ENCODE results near the gene GNA14. TPM values are rescaled to one million over a fixed set of nuclear protein-coding genes. Genes with fewer than 3 reads are reported as not detected.
A peak's percentile ranks its signal among the peaks of the same experiment; 100 is the strongest.

Gene GNA14
- total and polyA plus RNA-seq, 2 experiments from 2014 or later = 3.9 to 10.5 TPM

DNA sequence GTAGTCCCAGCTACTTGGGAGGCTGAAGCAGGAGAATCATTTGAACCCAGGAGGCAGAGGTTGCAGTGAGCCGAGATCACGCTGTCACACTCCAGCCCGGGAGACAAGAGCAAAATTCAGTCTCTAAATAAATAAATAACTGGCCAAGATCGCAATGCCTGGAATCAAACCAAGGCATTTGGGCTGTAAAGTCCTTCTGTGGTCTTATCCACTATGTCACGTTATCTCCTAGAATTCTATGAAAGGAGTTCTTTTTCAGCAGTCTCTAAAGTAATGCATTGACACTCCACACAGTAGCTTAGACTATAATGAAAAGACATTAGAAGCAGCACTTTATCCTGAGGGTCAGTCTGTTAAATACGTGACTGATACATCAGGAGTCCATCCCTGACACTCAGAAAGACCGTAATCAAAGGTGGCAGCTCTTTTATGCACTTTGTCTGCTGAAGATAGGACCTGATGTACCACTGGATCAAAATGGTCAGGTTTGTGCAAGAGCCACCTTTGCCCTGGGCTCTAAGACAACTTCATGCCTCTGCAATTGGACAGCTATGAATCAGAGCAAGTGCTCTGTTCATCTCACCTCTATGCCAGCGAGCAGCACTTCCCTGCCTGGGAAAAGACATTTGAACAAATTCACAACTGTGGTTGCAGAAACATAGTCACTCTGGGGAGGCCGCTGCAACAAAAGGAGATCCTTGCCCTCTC, 31.7 kb upstream of the GNA14 start:
- H4K20me1 ChIP-seq (replicated peaks; ENCODE audit: insufficient read depth) = no peaks in the 10 kb centered on the region
- TF ChIP-seq, protein P1, sequence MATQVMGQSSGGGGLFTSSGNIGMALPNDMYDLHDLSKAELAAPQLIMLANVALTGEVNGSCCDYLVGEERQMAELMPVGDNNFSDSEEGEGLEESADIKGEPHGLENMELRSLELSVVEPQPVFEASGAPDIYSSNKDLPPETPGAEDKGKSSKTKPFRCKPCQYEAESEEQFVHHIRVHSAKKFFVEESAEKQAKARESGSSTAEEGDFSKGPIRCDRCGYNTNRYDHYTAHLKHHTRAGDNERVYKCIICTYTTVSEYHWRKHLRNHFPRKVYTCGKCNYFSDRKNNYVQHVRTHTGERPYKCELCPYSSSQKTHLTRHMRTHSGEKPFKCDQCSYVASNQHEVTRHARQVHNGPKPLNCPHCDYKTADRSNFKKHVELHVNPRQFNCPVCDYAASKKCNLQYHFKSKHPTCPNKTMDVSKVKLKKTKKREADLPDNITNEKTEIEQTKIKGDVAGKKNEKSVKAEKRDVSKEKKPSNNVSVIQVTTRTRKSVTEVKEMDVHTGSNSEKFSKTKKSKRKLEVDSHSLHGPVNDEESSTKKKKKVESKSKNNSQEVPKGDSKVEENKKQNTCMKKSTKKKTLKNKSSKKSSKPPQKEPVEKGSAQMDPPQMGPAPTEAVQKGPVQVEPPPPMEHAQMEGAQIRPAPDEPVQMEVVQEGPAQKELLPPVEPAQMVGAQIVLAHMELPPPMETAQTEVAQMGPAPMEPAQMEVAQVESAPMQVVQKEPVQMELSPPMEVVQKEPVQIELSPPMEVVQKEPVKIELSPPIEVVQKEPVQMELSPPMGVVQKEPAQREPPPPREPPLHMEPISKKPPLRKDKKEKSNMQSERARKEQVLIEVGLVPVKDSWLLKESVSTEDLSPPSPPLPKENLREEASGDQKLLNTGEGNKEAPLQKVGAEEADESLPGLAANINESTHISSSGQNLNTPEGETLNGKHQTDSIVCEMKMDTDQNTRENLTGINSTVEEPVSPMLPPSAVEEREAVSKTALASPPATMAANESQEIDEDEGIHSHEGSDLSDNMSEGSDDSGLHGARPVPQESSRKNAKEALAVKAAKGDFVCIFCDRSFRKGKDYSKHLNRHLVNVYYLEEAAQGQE (IDR thresholded peaks at IDR 0.05; ENCODE audit: unreplicated experiment) = no peak
- TF ChIP-seq EZH2phosphoT487 (IDR thresholded peaks at IDR 0.05; ENCODE audit: unreplicated experiment) (no peak), NANOG (IDR thresholded peaks at IDR 0.05; ENCODE audit: borderline replicate concordance) (no peak), STAT1 (IDR thresholded peaks at IDR 0.05; ENCODE audit: unreplicated experiment) (no peak), ZNF462 (CRISPR knock-in tag; IDR thresholded peaks at IDR 0.05) (no peak), POLR2AphosphoS5 (IDR thresholded peaks at IDR 0.05; ENCODE audit: low read depth) (no peak), CREB1 (CRISPR knock-in tag; IDR thresholded peaks at IDR 0.05; ENCODE audit: low read depth) (no peak), ZNF331 (CRISPR knock-in tag; IDR thresholded peaks at IDR 0.05; ENCODE audit: low read depth) (no peak)
- TF ChIP-seq, protein P2, sequence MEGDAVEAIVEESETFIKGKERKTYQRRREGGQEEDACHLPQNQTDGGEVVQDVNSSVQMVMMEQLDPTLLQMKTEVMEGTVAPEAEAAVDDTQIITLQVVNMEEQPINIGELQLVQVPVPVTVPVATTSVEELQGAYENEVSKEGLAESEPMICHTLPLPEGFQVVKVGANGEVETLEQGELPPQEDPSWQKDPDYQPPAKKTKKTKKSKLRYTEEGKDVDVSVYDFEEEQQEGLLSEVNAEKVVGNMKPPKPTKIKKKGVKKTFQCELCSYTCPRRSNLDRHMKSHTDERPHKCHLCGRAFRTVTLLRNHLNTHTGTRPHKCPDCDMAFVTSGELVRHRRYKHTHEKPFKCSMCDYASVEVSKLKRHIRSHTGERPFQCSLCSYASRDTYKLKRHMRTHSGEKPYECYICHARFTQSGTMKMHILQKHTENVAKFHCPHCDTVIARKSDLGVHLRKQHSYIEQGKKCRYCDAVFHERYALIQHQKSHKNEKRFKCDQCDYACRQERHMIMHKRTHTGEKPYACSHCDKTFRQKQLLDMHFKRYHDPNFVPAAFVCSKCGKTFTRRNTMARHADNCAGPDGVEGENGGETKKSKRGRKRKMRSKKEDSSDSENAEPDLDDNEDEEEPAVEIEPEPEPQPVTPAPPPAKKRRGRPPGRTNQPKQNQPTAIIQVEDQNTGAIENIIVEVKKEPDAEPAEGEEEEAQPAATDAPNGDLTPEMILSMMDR (conservative IDR thresholded peaks at IDR 0.05; ENCODE audit: low read depth in 2 of 2) = no peak
- H3K27me3 Mint-ChIP-seq (ENCODE audit: insufficient read depth, low read depth, poor library complexity) = peaks cover 2% of the 10 kb centered on the region
- H3F3A ChIP-seq (replicated peaks; ENCODE audit: low read depth) = no peaks in the 10 kb centered on the region
- no peak overlapping the region for H3K27ac ChIP-seq (ENCODE audit: low read depth)
- H3K4me3 Mint-ChIP-seq = no peak overlapping the region
- H3K79me2 ChIP-seq (replicated peaks; ENCODE audit: insufficient read depth) = no peaks in the 10 kb centered on the region
- DNase-seq (ENCODE audit: low spot score) (no peak), ATAC-seq (no peak)
- H3K4me1 ChIP-seq (ENCODE audit: insufficient read depth) = no peaks in the 10 kb centered on the region
- no peak overlapping the region for H3K27ac Mint-ChIP-seq
- H3K36me3 Mint-ChIP-seq (ENCODE audit: low read depth) = peaks cover 12% of the 10 kb centered on the region; the same call in 2 of the 3 replicates
- no peaks in the 10 kb centered on the region for H3K36me3 ChIP-seq (ENCODE audit: insufficient read depth)
- peaks cover 17% of the 10 kb centered on the region; the same call in 2 of the 3 replicates for H3K9me3 Mint-ChIP-seq
- no peak overlapping the region for H3K4me3 ChIP-seq
- no peaks in the 10 kb centered on the region for H3K27me3 ChIP-seq (ENCODE audit: insufficient read depth)
- peaks cover 5% of the 10 kb centered on the region; the same call in 1 of the 2 replicates for H3K9me2 ChIP-seq (ENCODE audit: insufficient read depth)
- peak overlapping the region; percentile 6; the same call in 1 of the 2 replicates for H2AFZ ChIP-seq
- H3K4me2 ChIP-seq = no peak overlapping the region
- H3K4me1 Mint-ChIP-seq = no peaks in the 10 kb centered on the region

All from GM23338 (cell line).